Activated naive CD8-positive, alpha-beta T cell treated with anti-CD3 and anti-CD28 coated beads, Interleukin-2, amount 50 U/mL, for 24 hours (primary cell): ENCODE results near the gene ANXA9.

Source experiments
- ATAC-seq: fragments of 150-1000 bp; cut with Tn5 transposase; one replicate; pipeline ENCODE4 v1.10.0; 2021
- DNase-seq: peaks from one replicate; pipeline ENCODE4 v3.0.0; 2021
- H3K27ac Mint-ChIP-seq: one replicate; pipeline ENCODE4 v1.8.0; 2021; ENCODE audit warnings: mild to moderate bottlenecking, mixed read lengths
- H3K27me3 Mint-ChIP-seq: one replicate; pipeline ENCODE4 v1.8.0; 2021; ENCODE audit warnings: mixed read lengths
- H3K36me3 Mint-ChIP-seq: one replicate; pipeline ENCODE4 v1.8.0; 2021; ENCODE audit warnings: low read depth, mixed read lengths
- H3K4me1 Mint-ChIP-seq: one replicate; pipeline ENCODE4 v1.8.0; 2021; ENCODE audit warnings: mixed read lengths
- H3K4me3 Mint-ChIP-seq: one replicate; pipeline ENCODE4 v1.8.0; 2021; ENCODE audit warnings: mild to moderate bottlenecking, moderate library complexity, mixed read lengths
- H3K9me3 Mint-ChIP-seq: one replicate; pipeline ENCODE4 v1.8.0; 2021; ENCODE audit warnings: mixed read lengths

The ANXA9 gene

GRCh38 chr1:151036356-151036755 is 54.3 kb downstream of the ANXA9 start, which contains the start of gene BNIPL:
Gene BNIPL, plus strand, starts transcription at chr1:151036586. Its CDS starts 140 bp downstream, at chr1:151036726.
- DNase-seq = no peak
- Mint-ChIP-seq H3K27me3 (no peaks in the 10 kb centered on the region), H3K9me3 (no peaks in the 10 kb centered on the region), H3K27ac (no peak within 1 kb of the TSS), H3K4me1 (no peaks in the 10 kb centered on the region), H3K36me3 (peaks cover 10% of the 10 kb centered on the region), H3K4me3 (no peak within 1 kb of the TSS)
- no peak for ATAC-seq

- Mint-ChIP-seq H3K27me3 (no peaks in the 10 kb centered on the region), H3K9me3 (no peaks in the 10 kb centered on the region), H3K4me1 (no peaks in the 10 kb centered on the region), H3K27ac (no peak overlapping the region), H3K4me3 (no peak overlapping the region), H3K36me3 (peaks cover 8% of the 10 kb centered on the region)
- no peak for ATAC-seq
- DNase-seq = no peak
These were observed 54.9 kb downstream of the ANXA9 start for GRCh38 chr1:151037032-151037431.

- H3K36me3 Mint-ChIP-seq = peaks cover 5% of the 10 kb centered on the region
- H3K9me3 Mint-ChIP-seq = no peaks in the 10 kb centered on the region
- no peak for DNase-seq
- no peak overlapping the region for H3K4me3 Mint-ChIP-seq
- no peak overlapping the region for H3K27ac Mint-ChIP-seq
- H3K27me3 Mint-ChIP-seq = no peaks in the 10 kb centered on the region
- ATAC-seq = no peak
- peaks cover 6% of the 10 kb centered on the region for H3K4me1 Mint-ChIP-seq
These were observed 57.4 kb downstream of the ANXA9 start for GRCh38 chr1:151039521-151039920.

GRCh38 chr1:151043163-151043562 is 61.1 kb downstream of the ANXA9 start:
- ATAC-seq = no peak
- no peaks in the 10 kb centered on the region for H3K9me3 Mint-ChIP-seq
- H3K27me3 Mint-ChIP-seq = no peaks in the 10 kb centered on the region
- DNase-seq = no peak
- peaks cover 2% of the 10 kb centered on the region for H3K36me3 Mint-ChIP-seq
- H3K4me3 Mint-ChIP-seq = no peak overlapping the region
- peaks cover 22% of the 10 kb centered on the region for H3K4me1 Mint-ChIP-seq
- H3K27ac Mint-ChIP-seq = no peak overlapping the region
